ENCODE results near the gene LDB2.
"Not testable (repeated sequence)": the region's sequence is repeated elsewhere in the genome, so short reads cannot be mapped to it uniquely, and the experiment has no call there.

The LDB2 gene

GRCh38 chr4:16897991-16898827 is at the start of gene LDB2:
TSS of gene LDB2 (minus strand) at chr4:16898645.
- peak; percentile 89 for DNase-seq

GRCh38 chr4:16942491-16942890 is 44.0 kb upstream of the LDB2 start:
- DNase-seq = no peak

GRCh38 chr4:16939178-16939577 is 40.7 kb upstream of the LDB2 start:
- no peak for DNase-seq

GRCh38 chr4:16938512-16939040 is 40.1 kb upstream of the LDB2 start:
- no peak for DNase-seq

GRCh38 chr4:16931339-16932305 is 33.2 kb upstream of the LDB2 start:
- peak; percentile 13 for DNase-seq

GRCh38 chr4:16926214-16926613 is 27.8 kb upstream of the LDB2 start:
- no peak for DNase-seq

GRCh38 chr4:16918716-16919115 is 20.3 kb upstream of the LDB2 start:
- not testable (repeated sequence) for DNase-seq

- no peak for DNase-seq
Observed at GRCh38 chr4:16916719-16917337, 18.4 kb upstream of the LDB2 start.

GRCh38 chr4:16916031-16916430 is 17.6 kb upstream of the LDB2 start:
- DNase-seq = no peak

GRCh38 chr4:16914208-16914607 is 15.8 kb upstream of the LDB2 start:
- DNase-seq = peak; percentile 46

GRCh38 chr4:16912896-16913295 is 14.5 kb upstream of the LDB2 start:
- no peak for DNase-seq

- no peak for DNase-seq
Observed at GRCh38 chr4:16909281-16909680, 10.8 kb upstream of the LDB2 start.

- DNase-seq = no peak
Observed at GRCh38 chr4:16908377-16909021, 10.1 kb upstream of the LDB2 start.

- no peak for DNase-seq
Observed at GRCh38 chr4:16900325-16900724, 1.9 kb upstream of the LDB2 start.

- DNase-seq = peak; percentile 68
Observed at GRCh38 chr4:16896881-16897750, 1.3 kb downstream of the LDB2 start.

GRCh38 chr4:16894406-16894805 is 4.0 kb downstream of the LDB2 start:
- peak; percentile 63 for DNase-seq

- peak; percentile 84 for DNase-seq
Observed at GRCh38 chr4:16893141-16893651, 5.2 kb downstream of the LDB2 start.

GRCh38 chr4:16890651-16891050 is 7.8 kb downstream of the LDB2 start:
- no peak for DNase-seq

- no peak for DNase-seq
Observed at GRCh38 chr4:16889945-16890344, 8.5 kb downstream of the LDB2 start.

GRCh38 chr4:16887887-16888286 is 10.6 kb downstream of the LDB2 start:
- DNase-seq = no peak

All from fibroblast of skin of right quadriceps (primary cell).